ENCODE measurements around the gene TMEM244.

The TMEM244 gene

DNA sequence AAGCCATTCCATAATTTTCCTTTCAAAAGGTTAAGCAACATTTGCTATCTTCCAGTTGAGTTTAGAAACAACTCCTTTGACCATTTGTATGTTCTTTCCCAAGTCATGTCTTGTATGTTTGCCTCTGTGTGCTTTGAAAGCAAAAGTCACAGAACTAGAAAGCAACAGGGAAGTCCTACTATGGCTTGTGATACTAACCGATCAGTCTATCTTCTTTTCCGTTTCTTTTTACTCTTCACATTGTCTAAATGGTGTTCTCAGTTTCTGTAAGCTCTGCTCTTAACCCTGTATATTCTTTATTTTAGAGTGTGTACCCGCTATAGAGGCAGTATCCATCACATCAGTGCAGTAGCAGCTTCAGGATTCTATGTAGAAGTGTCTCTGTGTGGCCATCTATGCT lies 32.9 kb downstream of the TMEM244 start:
- H2AFZ ChIP-seq (ENCODE audit: low read depth, low read length), result no peak overlapping the region
- no peak overlapping the region for H3K4me2 ChIP-seq (ENCODE audit: insufficient read depth, low read length)
- H3K79me2 ChIP-seq (ENCODE audit: insufficient read depth, low read length), result no peaks in the 10 kb centered on the region
- TF ChIP-seq, protein P1, sequence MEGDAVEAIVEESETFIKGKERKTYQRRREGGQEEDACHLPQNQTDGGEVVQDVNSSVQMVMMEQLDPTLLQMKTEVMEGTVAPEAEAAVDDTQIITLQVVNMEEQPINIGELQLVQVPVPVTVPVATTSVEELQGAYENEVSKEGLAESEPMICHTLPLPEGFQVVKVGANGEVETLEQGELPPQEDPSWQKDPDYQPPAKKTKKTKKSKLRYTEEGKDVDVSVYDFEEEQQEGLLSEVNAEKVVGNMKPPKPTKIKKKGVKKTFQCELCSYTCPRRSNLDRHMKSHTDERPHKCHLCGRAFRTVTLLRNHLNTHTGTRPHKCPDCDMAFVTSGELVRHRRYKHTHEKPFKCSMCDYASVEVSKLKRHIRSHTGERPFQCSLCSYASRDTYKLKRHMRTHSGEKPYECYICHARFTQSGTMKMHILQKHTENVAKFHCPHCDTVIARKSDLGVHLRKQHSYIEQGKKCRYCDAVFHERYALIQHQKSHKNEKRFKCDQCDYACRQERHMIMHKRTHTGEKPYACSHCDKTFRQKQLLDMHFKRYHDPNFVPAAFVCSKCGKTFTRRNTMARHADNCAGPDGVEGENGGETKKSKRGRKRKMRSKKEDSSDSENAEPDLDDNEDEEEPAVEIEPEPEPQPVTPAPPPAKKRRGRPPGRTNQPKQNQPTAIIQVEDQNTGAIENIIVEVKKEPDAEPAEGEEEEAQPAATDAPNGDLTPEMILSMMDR (IDR thresholded peaks at IDR 0.05; ENCODE audit: borderline replicate concordance, extremely low read depth, low read length, poor library complexity, severe bottlenecking), result no peak
- no peak for TF ChIP-seq EZH2 (IDR thresholded peaks at IDR 0.05; ENCODE audit: borderline replicate concordance, low read depth, low read length, severe bottlenecking)
- no peak overlapping the region for H3K4me3 ChIP-seq (ENCODE audit: low read depth in 1 of 2, low read length in 2 of 2)
- DNase-seq (no peak), ATAC-seq (ENCODE audit: insufficient read depth, low read depth) (no peak)
- no peaks in the 10 kb centered on the region for H3K4me1 ChIP-seq (ENCODE audit: insufficient read depth, low read length)
- H3K27ac ChIP-seq (ENCODE audit: low read length), result no peak overlapping the region
- no peak overlapping the region for H3K9ac ChIP-seq (ENCODE audit: low read depth, low read length)
- H3K36me3 ChIP-seq (ENCODE audit: insufficient read depth, low read length), result no peaks in the 10 kb centered on the region
- H3K27me3 ChIP-seq (ENCODE audit: insufficient read depth, low read length, poor library complexity), result peaks cover 3% of the 10 kb centered on the region
- H3K9me3 ChIP-seq (ENCODE audit: insufficient read depth, low read length, severe bottlenecking), result no peaks in the 10 kb centered on the region
- no peaks in the 10 kb centered on the region for H4K20me1 ChIP-seq (ENCODE audit: insufficient read depth, low read length)

DNA sequence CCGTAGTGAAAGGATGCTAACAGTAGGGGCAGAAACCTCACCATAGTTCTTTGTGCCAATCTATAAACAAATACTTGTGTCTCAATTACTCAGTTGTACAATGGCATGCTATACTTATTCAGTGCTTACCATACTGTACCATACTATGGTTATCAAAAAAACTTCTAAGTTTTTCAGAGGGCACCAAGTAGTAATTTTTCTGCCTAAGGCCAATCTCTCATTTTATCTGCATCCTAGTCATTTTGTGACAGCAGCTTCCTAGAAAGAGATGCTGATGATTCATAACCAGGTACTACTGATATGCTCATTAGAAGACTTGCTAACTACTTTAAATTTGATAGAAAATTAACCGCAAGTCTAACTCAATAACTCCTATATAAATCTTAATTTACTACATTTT lies 42.9 kb downstream of the TMEM244 start:
- no peaks in the 10 kb centered on the region for H4K20me1 ChIP-seq (ENCODE audit: insufficient read depth, low read length)
- no peak overlapping the region for H3K4me3 ChIP-seq (ENCODE audit: low read depth in 1 of 2, low read length in 2 of 2)
- H2AFZ ChIP-seq (ENCODE audit: low read depth, low read length), result no peak overlapping the region
- H3K36me3 ChIP-seq (ENCODE audit: insufficient read depth, low read length), result no peaks in the 10 kb centered on the region
- H3K79me2 ChIP-seq (ENCODE audit: insufficient read depth, low read length), result no peaks in the 10 kb centered on the region
- H3K4me1 ChIP-seq (ENCODE audit: insufficient read depth, low read length), result no peaks in the 10 kb centered on the region
- H3K27me3 ChIP-seq (ENCODE audit: insufficient read depth, low read length, poor library complexity), result peaks cover 2% of the 10 kb centered on the region
- H3K4me2 ChIP-seq (ENCODE audit: insufficient read depth, low read length), result no peak overlapping the region
- DNase-seq, result no peak
- H3K9ac ChIP-seq (ENCODE audit: low read depth, low read length), result no peak overlapping the region
- no peaks in the 10 kb centered on the region for H3K9me3 ChIP-seq (ENCODE audit: insufficient read depth, low read length, severe bottlenecking)
- H3K27ac ChIP-seq (ENCODE audit: low read length), result no peak overlapping the region
- TF ChIP-seq EZH2 (IDR thresholded peaks at IDR 0.05; ENCODE audit: borderline replicate concordance, low read depth, low read length, severe bottlenecking), result no peak
- TF ChIP-seq, protein P1 (IDR thresholded peaks at IDR 0.05; ENCODE audit: borderline replicate concordance, extremely low read depth, low read length, poor library complexity, severe bottlenecking), result no peak
- ATAC-seq (ENCODE audit: insufficient read depth, low read depth), result no peak

DNA sequence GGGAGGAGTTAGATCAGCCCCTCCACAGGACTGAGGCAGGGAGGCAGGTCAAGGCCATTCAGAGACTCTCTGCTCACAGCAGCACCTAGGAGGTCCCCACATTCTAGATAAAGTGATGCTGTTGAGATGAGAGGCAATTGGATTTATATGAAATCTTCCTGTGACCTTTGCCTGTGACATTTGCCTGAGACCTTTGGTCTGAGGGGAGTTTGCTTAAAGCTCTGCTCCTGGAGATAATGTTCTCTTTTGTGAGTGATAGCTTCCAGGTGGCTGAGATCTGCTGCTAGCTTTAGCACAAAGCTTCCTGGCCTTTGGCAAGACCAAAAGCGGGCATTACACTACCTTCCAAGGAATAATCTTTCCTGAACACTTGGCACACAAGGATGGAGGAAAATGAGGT lies 43.3 kb downstream of the TMEM244 start:
- Histone ChIP-seq H3K79me2 (ENCODE audit: insufficient read depth, low read length) (no peaks in the 10 kb centered on the region), H3K36me3 (ENCODE audit: insufficient read depth, low read length) (no peaks in the 10 kb centered on the region), H3K9ac (ENCODE audit: low read depth, low read length) (no peak overlapping the region), H2AFZ (ENCODE audit: low read depth, low read length) (no peak overlapping the region), H3K27ac (ENCODE audit: low read length) (no peak overlapping the region), H3K4me1 (ENCODE audit: insufficient read depth, low read length) (no peaks in the 10 kb centered on the region), H3K4me3 (ENCODE audit: low read depth in 1 of 2, low read length in 2 of 2) (no peak overlapping the region), H3K9me3 (ENCODE audit: insufficient read depth, low read length, severe bottlenecking) (no peaks in the 10 kb centered on the region), H3K27me3 (ENCODE audit: insufficient read depth, low read length, poor library complexity) (peaks cover 2% of the 10 kb centered on the region), H3K4me2 (ENCODE audit: insufficient read depth, low read length) (no peak overlapping the region), H4K20me1 (ENCODE audit: insufficient read depth, low read length) (no peaks in the 10 kb centered on the region)
- DNase-seq (no peak), ATAC-seq (ENCODE audit: insufficient read depth, low read depth) (no peak)
- TF ChIP-seq EZH2 (IDR thresholded peaks at IDR 0.05; ENCODE audit: borderline replicate concordance, low read depth, low read length, severe bottlenecking), result no peak
- TF ChIP-seq, protein P1 (IDR thresholded peaks at IDR 0.05; ENCODE audit: borderline replicate concordance, extremely low read depth, low read length, poor library complexity, severe bottlenecking), result no peak

DNA sequence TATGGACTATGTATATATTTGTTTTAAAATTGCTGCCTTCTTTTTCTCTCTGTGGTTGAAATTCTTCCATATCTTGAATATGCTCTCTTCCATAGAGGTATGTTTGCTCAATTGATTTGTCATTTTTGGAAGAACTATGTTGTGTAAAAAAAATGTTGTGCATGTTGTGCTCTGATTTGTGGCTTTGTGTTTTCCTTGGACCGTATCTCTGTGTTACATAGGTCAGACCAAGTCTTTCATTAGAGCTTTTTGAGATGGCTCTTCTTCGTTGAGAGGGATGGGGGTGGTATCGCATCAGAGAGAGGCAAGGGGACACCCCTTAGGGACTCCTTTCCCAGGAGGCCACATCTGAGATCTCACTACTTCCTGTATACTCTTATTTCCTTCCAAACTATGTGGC lies 43.8 kb downstream of the TMEM244 start:
- no peak overlapping the region for H3K9ac ChIP-seq (ENCODE audit: low read depth, low read length)
- no peak overlapping the region for H3K4me2 ChIP-seq (ENCODE audit: insufficient read depth, low read length)
- H3K27me3 ChIP-seq (ENCODE audit: insufficient read depth, low read length, poor library complexity), result peaks cover 2% of the 10 kb centered on the region
- ATAC-seq (ENCODE audit: insufficient read depth, low read depth) (no peak), DNase-seq (no peak)
- no peaks in the 10 kb centered on the region for H3K36me3 ChIP-seq (ENCODE audit: insufficient read depth, low read length)
- no peaks in the 10 kb centered on the region for H3K9me3 ChIP-seq (ENCODE audit: insufficient read depth, low read length, severe bottlenecking)
- TF ChIP-seq, protein P1 (IDR thresholded peaks at IDR 0.05; ENCODE audit: borderline replicate concordance, extremely low read depth, low read length, poor library complexity, severe bottlenecking), result no peak
- no peak for TF ChIP-seq EZH2 (IDR thresholded peaks at IDR 0.05; ENCODE audit: borderline replicate concordance, low read depth, low read length, severe bottlenecking)
- no peaks in the 10 kb centered on the region for H4K20me1 ChIP-seq (ENCODE audit: insufficient read depth, low read length)
- H2AFZ ChIP-seq (ENCODE audit: low read depth, low read length), result no peak overlapping the region
- H3K4me3 ChIP-seq (ENCODE audit: low read depth in 1 of 2, low read length in 2 of 2), result no peak overlapping the region
- H3K79me2 ChIP-seq (ENCODE audit: insufficient read depth, low read length), result no peaks in the 10 kb centered on the region
- no peak overlapping the region for H3K27ac ChIP-seq (ENCODE audit: low read length)
- no peaks in the 10 kb centered on the region for H3K4me1 ChIP-seq (ENCODE audit: insufficient read depth, low read length)
